ENCODE results near the gene FOXL3. TPM values are rescaled to one million over a fixed set of nuclear protein-coding genes. Genes with fewer than 3 reads are reported as not detected.
A peak's percentile ranks its signal among the peaks of the same experiment; 100 is the strongest.

Gene FOXL3
- polyA plus RNA-seq, 1 of the 3 experiments (the other 2 are of a cell fraction): not detected

DNA sequence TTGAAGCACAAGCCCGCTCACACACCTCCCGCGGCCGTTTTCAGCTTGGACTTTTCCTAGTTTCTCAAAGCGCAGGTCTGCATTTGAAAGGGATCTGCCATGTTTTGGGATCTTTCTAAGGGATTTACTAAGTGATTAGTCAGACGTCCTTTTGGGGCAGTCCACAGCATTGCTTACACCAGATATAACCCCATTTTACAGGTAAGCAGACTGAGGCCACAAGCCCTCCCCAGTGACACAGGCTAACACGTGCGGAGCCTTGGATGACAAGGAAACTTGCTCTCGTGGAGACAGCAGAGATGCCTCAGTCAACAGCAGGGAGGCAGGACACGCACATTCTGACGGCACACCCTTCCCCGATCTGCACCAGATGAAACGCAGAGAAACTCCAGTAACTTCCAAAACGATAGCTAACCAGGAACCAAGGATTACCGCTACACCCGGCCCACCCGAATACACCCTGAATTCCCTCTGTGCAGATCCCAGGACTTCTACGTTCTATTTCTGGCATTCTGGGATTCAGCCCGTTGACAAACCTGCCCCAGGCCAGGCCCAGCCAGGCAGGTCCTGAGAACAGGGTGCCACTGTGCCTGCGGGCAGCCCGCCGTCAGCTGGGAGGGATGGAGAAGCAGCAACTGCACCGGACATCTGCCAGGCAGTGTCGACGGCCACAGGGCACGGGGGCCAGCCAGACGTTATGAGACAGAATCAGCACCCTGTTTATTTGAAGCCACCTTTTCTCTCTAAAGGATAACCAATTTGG lies 27.9 kb downstream of the FOXL3 start:
- no peaks in the 10 kb centered on the region for H3F3A ChIP-seq (replicated peaks; ENCODE audit: insufficient read depth)
- peaks cover 3% of the 10 kb centered on the region; the same call in 1 of the 2 replicates for H4K20me1 ChIP-seq (ENCODE audit: insufficient read depth)
- H3K27me3 ChIP-seq (ENCODE audit: insufficient read depth): peaks cover 81% of the 10 kb centered on the region
- DNase-seq: peak; percentile 70
- no peaks in the 10 kb centered on the region for H3K79me2 ChIP-seq (ENCODE audit: insufficient read depth)
- H3K36me3 ChIP-seq (replicated peaks in 1 of 2; ENCODE audit: control insufficient read depth in 1 of 2, insufficient read depth in 2 of 2, low read length in 1 of 2): peaks cover 0 to 5% of the 10 kb centered on the region in 2 experiments
- no peak overlapping the region for H3K4me2 ChIP-seq
- no peaks in the 10 kb centered on the region for H3K9me2 ChIP-seq
- H3K27ac ChIP-seq (ENCODE audit: low read depth in 2 of 2, low read length in 1 of 2): no peak overlapping the region
- H3K9ac ChIP-seq: no peak overlapping the region
- TF ChIP-seq FOXJ3 (CRISPR knock-in tag; IDR thresholded peaks at IDR 0.05) (no peak), RCOR1 (IDR thresholded peaks at IDR 0.05; ENCODE audit: low read length) (0 out of 2 replicates have a peak, but pooled peaks have one; percentile 19), NRF1 (IDR thresholded peaks at IDR 0.05; ENCODE audit: low read depth, low read length) (no peak)
- TF ChIP-seq, protein P1, sequence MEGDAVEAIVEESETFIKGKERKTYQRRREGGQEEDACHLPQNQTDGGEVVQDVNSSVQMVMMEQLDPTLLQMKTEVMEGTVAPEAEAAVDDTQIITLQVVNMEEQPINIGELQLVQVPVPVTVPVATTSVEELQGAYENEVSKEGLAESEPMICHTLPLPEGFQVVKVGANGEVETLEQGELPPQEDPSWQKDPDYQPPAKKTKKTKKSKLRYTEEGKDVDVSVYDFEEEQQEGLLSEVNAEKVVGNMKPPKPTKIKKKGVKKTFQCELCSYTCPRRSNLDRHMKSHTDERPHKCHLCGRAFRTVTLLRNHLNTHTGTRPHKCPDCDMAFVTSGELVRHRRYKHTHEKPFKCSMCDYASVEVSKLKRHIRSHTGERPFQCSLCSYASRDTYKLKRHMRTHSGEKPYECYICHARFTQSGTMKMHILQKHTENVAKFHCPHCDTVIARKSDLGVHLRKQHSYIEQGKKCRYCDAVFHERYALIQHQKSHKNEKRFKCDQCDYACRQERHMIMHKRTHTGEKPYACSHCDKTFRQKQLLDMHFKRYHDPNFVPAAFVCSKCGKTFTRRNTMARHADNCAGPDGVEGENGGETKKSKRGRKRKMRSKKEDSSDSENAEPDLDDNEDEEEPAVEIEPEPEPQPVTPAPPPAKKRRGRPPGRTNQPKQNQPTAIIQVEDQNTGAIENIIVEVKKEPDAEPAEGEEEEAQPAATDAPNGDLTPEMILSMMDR (IDR thresholded peaks at IDR 0.05): no peak
- no peak overlapping the region for H3K4me3 ChIP-seq (ENCODE audit: low read depth in 2 of 2, low read length in 1 of 2)
- 36% methylated on average over 25 of the region's 27 CpGs for WGBS (ENCODE audit: low lambda C conversion rate)
- POLR2A ChIA-PET: no interaction called here
- H2AFZ ChIP-seq (ENCODE audit: low read depth): no peak overlapping the region
- H3K4me1 ChIP-seq (ENCODE audit: control insufficient read depth in 1 of 2, insufficient read depth in 2 of 2, low read depth in 1 of 2, low read length in 1 of 2): peaks cover 0 to 16% of the 10 kb centered on the region in 2 experiments; a peak in 1 of 4 replicates
- CTCF ChIA-PET: interaction anchor here (0.5 to 4.5 kb wide), 14 partner anchors 8 to 634 kb away, joined by 3 to 24 read pairs (median 4); no protein-coding TSS in a partner anchor
- no peaks in the 10 kb centered on the region for H3K9me3 ChIP-seq

DNA sequence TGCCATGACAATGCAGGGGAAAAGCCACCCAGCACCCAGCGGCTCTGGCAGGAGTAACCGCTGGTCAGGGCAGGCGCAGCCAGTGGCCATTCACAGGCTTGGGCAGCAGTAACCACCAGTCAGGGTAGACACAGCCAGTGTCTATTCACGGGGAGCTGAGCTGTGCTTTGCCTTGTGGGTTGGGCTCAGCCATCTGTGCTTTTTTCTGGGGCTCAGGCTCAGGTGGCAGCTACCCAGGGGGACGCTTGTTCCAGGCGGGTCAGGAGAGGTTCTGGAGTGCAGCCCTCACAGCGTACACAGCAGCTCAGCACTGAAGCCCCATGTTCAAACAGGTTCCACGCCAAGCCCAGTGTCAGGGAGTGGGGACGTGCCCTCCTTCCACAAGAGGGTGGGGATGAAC lies 28.5 kb downstream of the FOXL3 start:
- peaks cover 0 to 5% of the 10 kb centered on the region in 2 experiments for H3K36me3 ChIP-seq (replicated peaks in 1 of 2; ENCODE audit: control insufficient read depth in 1 of 2, insufficient read depth in 2 of 2, low read length in 1 of 2)
- no peak for TF ChIP-seq POLR2AphosphoS5 (IDR thresholded peaks at IDR 0.05; ENCODE audit: low read depth, low read length)
- no peak for TF ChIP-seq MXI1 (IDR thresholded peaks at IDR 0.05; ENCODE audit: low read depth, low read length)
- no peak for TF ChIP-seq TEAD4 (IDR thresholded peaks at IDR 0.05; ENCODE audit: borderline replicate concordance, insufficient read depth)
- TF ChIP-seq, protein P2, sequence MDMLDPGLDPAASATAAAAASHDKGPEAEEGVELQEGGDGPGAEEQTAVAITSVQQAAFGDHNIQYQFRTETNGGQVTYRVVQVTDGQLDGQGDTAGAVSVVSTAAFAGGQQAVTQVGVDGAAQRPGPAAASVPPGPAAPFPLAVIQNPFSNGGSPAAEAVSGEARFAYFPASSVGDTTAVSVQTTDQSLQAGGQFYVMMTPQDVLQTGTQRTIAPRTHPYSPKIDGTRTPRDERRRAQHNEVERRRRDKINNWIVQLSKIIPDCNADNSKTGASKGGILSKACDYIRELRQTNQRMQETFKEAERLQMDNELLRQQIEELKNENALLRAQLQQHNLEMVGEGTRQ (IDR thresholded peaks at IDR 0.05; ENCODE audit: borderline replicate concordance, low read depth, low read length): no peak
- no peak for TF ChIP-seq FOSL2 (IDR thresholded peaks at IDR 0.05; ENCODE audit: borderline replicate concordance, low read depth)
- no peak for TF ChIP-seq EP300 (IDR thresholded peaks at IDR 0.05; ENCODE audit: borderline replicate concordance in 1 of 2, low read depth in 1 of 2, low read length in 1 of 2)
- TF ChIP-seq RAD21 (IDR thresholded peaks at IDR 0.05; ENCODE audit: low read length): no peak
- no peak for TF ChIP-seq FOXJ3 (CRISPR knock-in tag; IDR thresholded peaks at IDR 0.05)
- no peak for TF ChIP-seq SMC3 (IDR thresholded peaks at IDR 0.05; ENCODE audit: low read depth, low read length)
- no peak for TF ChIP-seq TCF12 (IDR thresholded peaks at IDR 0.05)
- TF ChIP-seq FOXM1 (IDR thresholded peaks at IDR 0.05; ENCODE audit: low read depth): no peak
- WGBS (ENCODE audit: low lambda C conversion rate): 17% methylated on average over 6 of the region's 9 CpGs
- no peak overlapping the region for H3K4me2 ChIP-seq
- H3K9me2 ChIP-seq: no peaks in the 10 kb centered on the region
- H4K20me1 ChIP-seq (ENCODE audit: insufficient read depth): peaks cover 3% of the 10 kb centered on the region; the same call in 1 of the 2 replicates
- H3K4me1 ChIP-seq (ENCODE audit: control insufficient read depth in 1 of 2, insufficient read depth in 2 of 2, low read depth in 1 of 2, low read length in 1 of 2): peaks cover 0 to 16% of the 10 kb centered on the region in 2 experiments; a peak in 1 of 4 replicates
- no peaks in the 10 kb centered on the region for H3F3A ChIP-seq (replicated peaks; ENCODE audit: insufficient read depth)
- POLR2A ChIA-PET: no interaction called here
- H3K9ac ChIP-seq: no peak overlapping the region
- H3K79me2 ChIP-seq (ENCODE audit: insufficient read depth): no peaks in the 10 kb centered on the region
- peaks cover 75% of the 10 kb centered on the region for H3K27me3 ChIP-seq (ENCODE audit: insufficient read depth)
- H2AFZ ChIP-seq (ENCODE audit: low read depth): no peak overlapping the region
- no peaks in the 10 kb centered on the region for H3K9me3 ChIP-seq
- CTCF ChIA-PET: interaction anchor here (0.5 to 4.5 kb wide), 13 partner anchors 10 to 634 kb away, joined by 3 to 24 read pairs (median 4); no protein-coding TSS in a partner anchor
- DNase-seq: peak; percentile 73
- no peak overlapping the region for H3K27ac ChIP-seq (ENCODE audit: low read depth in 2 of 2, low read length in 1 of 2)
- no peak overlapping the region for H3K4me3 ChIP-seq (ENCODE audit: low read depth in 2 of 2, low read length in 1 of 2)
